Measurements from ENCODE around the gene ARRDC2. TPM values are rescaled to one million over a fixed set of nuclear protein-coding genes. Genes with fewer than 3 reads are reported as not detected.
"Not testable (repeated sequence)": the region's sequence is repeated elsewhere in the genome, so short reads cannot be mapped to it uniquely, and the experiment has no call there.

The ARRDC2 gene
- total RNA-seq, 1 experiment from 2014 or later = 40.5 TPM

DNA sequence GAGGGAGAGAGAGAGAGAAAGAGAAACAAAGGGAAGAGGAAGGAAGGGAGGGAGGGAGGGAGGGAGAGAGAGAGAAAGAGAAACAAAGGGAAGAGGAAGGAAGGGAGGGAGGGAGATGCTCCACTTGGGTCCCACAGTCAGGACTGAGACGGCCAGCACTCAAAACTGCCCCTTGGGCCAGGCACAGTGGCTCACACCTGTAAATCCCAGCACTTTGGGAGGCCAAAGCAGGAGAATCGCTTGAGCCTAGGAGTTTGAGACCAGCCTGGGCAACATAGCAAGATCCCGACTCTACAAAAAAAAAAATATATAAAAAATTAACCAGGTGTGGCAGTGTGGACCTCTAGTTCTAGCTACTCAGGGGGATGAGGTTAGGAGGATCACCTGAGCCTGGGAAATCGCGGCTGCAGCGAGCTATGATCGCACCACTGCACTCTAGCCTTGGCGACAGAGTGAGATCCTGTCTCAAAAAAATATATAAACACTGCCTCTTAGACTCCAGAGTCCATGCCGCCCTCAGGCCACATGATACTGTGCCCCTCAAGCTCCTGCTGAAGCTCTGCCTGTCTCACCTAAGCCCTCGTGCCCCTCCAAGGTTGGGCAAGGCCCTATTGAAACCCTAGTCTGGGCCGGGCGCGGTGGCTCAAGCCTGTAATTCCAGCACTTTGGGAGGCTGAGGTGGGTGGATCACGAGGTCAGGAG is 8.4 kb downstream of the ARRDC2 start:
- DNase-seq (ENCODE audit: low spot score) = no peak

GRCh38 chr19:18017275-18018083 is 9.5 kb downstream of the ARRDC2 start:
- no peak for DNase-seq (ENCODE audit: low spot score)

GRCh38 chr19:18020212-18021085 is 12.5 kb downstream of the ARRDC2 start:
- peak; percentile 56 for DNase-seq (ENCODE audit: low spot score)

GRCh38 chr19:18021121-18021755 is 13.3 kb downstream of the ARRDC2 start:
- DNase-seq (ENCODE audit: low spot score) = peak; percentile 74

DNA sequence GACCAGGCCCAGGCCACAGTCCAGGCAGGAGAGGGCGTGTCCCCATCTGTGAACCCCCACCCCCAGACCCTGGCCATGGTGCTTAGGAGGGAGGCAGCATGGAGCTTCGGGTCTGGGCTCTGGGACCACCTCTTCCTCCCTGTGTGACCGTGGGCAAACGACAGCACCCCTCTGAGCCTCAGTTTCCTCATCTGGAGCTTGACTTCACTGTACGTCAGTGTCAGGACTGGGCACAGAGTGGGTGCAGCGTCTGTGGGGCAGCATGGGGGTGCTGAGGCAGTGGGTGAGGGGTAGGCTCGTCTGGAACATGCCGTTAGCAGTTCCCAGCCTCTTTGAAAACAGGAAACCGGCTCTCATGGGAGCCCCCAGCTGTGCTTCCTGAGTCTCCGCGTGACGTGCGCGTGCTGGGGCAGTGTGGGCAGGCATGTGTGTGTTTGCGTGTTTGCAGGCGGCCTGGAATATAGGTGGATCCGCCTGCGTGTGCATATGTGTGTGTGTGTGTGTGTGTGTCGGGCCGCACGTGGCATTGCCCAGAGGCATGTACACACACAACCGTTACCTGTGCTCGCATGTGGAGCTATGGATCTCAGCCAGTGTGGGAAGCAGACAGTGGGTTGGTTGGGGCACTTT is 15.8 kb downstream of the ARRDC2 start:
- no peak for DNase-seq (ENCODE audit: low spot score)

GRCh38 chr19:18027151-18027550 is 19.2 kb downstream of the ARRDC2 start:
- DNase-seq (ENCODE audit: low spot score) = no peak

GRCh38 chr19:18029617-18030338 is 21.8 kb downstream of the ARRDC2 start:
- DNase-seq (ENCODE audit: low spot score) = peak; percentile 59

DNA sequence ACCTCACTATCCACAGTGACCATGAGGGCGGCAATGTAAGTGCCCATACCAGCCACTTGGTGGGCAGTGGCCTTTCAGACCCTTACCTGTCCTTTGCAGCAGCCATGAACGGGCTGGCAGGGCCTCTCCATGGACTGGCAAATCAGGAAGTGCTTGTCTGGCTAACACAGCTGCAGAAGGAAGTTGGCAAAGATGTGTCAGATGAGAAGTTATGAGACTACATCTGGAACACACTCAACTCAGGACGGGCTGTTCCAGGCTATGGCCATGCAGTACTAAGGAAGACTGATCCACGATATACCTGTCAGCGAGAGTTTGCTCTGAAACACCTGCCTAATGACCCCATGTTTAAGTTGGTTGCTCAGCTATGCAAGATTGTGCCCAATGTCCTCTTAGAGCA is 23.4 kb downstream of the ARRDC2 start:
- not testable (repeated sequence) for DNase-seq (ENCODE audit: low spot score)

GRCh38 chr19:18032102-18032501 is 24.1 kb downstream of the ARRDC2 start:
- not testable (repeated sequence) for DNase-seq (ENCODE audit: low spot score)

DNA sequence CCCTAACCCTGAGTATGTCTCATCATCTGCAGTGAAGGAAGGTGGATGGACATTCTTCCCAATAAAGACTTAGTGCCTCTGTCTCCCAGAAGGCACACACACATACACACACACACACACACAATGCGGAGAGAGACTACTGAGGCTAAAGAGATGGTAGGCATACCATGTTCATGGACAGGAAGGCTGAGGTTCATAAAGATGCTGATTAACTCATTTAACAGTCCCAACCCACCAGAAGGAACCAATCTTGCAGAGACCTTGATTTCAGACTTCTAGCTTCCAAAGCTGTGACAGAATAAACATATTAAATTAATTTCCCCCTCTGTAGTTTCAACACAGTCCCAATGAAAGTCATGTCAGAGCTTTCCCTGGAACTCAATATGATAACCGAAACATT is 33.1 kb downstream of the ARRDC2 start:
- no peak for DNase-seq (ENCODE audit: low spot score)

DNA sequence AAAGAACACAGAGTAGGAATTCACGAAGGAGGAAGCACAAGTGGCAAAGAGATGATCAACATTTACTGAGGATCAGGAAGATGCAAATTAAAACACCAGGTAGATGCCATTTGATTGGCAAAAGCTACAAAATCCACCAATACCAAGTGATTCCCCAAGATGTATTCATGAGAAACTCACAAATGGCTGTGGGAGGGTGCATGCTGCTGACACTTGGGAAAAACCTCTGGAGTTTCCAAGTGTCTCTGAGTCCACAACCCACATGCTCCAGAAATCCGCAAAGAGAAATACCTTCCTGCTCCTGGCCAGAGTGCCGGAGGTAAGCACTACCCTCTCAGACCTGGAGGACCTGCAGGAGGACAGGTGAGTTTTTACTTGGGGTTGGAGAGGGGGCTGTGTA is 35.7 kb downstream of the ARRDC2 start:
- DNase-seq (ENCODE audit: low spot score) = no peak

- peak; percentile 59 for DNase-seq (ENCODE audit: low spot score)
Measured at GRCh38 chr19:18044825-18045304, 36.9 kb downstream of the ARRDC2 start.

DNA sequence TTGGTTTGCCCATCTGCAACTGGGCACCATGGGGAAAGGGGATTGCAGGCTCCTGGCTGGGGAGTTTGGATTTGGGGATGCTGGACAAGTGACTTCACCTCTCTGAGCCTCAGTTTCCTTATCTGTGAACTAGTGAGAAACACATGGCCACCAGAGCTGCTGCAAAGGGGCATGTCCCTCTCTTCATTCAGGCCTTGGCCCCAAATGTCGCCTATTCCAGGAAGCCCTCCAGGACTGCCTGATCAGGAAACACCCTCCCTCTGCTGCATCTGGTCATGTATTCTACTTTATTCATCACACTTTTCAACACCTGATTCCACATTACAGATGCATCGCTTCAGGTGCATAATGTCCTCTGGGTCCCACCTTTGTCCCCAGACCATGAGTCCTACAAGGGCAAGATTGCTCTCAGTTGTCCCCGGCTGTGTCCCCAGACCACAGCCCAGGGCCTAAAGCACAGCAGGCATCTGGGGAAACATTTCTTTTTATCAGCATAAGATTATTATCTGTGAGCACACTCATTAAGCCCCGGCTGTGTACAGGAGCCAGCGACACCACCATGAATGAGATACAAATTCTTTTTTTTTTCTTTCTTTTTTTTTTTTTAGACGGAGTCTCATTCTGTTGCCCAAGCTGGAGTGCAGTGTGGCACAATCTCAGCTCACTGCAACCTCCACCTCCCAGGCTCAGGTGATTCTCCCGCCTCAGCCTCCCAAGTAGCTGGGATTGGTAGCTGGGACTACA is 37.5 kb downstream of the ARRDC2 start:
- no peak for DNase-seq (ENCODE audit: low spot score)

GRCh38 chr19:18046059-18046718 is 38.2 kb downstream of the ARRDC2 start:
- DNase-seq (ENCODE audit: low spot score) = no peak

GRCh38 chr19:18049385-18049784 is 41.4 kb downstream of the ARRDC2 start:
- no peak for DNase-seq (ENCODE audit: low spot score)

DNA sequence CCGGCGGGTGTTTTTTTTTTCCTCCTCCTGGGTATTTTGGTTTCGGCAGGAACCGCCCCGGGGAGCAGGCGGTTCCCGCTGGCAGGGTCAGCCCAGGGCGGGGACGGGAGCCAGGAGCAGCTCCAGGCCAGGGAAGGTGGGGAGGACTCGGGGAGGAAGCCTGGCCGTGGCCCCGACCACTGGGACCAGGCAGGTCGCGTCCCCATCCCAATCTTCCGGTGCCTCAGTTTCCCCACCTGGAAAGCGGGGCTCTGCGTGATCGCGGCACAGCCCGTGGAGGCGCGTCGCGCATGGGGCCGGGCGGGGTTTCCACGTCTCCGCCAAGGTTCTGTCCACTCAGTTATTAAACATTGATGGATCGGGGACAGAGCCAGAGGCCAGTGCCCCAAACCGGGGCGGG is 43.9 kb downstream of the ARRDC2 start:
- no peak for DNase-seq (ENCODE audit: low spot score)

DNA sequence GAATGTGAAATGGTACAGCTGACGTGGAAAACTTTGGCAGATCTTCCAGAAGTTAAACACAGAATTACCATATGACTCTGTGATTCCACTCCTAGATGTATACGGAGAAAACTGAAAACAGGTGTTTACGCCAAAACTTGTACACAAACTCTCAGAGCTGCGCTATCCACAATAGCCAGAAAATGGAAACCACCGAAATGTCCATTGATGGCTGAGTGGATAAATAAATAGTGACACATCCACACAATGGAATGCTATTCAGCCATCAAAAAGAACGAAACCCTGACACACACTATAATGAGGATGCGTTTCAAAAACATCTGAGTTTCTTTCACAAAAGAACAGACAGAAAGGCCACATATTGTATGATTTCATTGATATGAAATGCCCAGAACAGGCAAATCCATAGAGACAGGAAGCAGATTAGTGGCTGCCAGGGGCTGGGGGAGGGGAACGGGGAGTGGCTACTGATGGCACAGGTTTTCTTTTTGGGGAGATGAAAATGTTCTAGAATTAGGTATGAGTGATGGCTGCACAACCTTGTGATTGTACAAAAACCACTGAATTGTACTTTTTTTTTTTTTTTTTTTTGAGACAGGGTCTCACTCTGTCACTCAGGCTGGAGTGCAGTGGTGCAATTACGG is 45.7 kb downstream of the ARRDC2 start:
- DNase-seq (ENCODE audit: low spot score) = no peak

DNA sequence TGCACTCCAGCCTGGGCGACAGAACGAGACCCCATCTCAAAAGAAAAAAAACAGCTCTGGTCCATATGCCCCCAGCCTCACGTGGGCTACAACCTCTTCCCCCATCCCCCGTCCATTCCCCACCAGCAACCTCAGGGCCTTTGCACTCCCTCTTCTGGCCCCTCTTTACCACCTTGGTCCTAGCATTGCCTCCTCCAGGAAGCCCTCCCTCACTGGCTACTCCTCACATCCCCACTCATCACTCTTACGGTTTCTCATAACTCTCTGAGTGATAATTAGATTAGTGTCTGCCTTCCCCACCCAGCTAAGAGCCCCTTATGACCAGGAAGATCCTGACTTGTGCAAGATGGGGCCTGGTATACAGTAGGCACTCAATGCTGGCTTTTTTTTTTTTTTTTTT is 48.0 kb downstream of the ARRDC2 start:
- no peak for DNase-seq (ENCODE audit: low spot score)

All from HT-29 (cell line).